ENCODE measurements around the gene PPP6R2. TPM values are rescaled to one million over a fixed set of nuclear protein-coding genes. Genes with fewer than 3 reads are reported as not detected.

Gene PPP6R2
- polyA plus RNA-seq, 1 donor = 35.5 TPM

- DNase-seq (ENCODE audit: low read depth) = no peak
These were observed 124.2 kb downstream of the PPP6R2 start for GRCh38 chr22:50467341-50467740.

GRCh38 chr22:50467773-50468440 lies 124.8 kb downstream of the PPP6R2 start:
- DNase-seq (ENCODE audit: low read depth) = no peak

GRCh38 chr22:50468626-50469025 lies 125.5 kb downstream of the PPP6R2 start:
- no peak for DNase-seq (ENCODE audit: low read depth)

GRCh38 chr22:50469377-50470305 lies 126.5 kb downstream of the PPP6R2 start:
- no peak for DNase-seq (ENCODE audit: low read depth)

- DNase-seq (ENCODE audit: low read depth) = no peak
These were observed 127.4 kb downstream of the PPP6R2 start for GRCh38 chr22:50470491-50470890.

- no peak for DNase-seq (ENCODE audit: low read depth)
These were observed 128.2 kb downstream of the PPP6R2 start for GRCh38 chr22:50471197-50471847.

GRCh38 chr22:50471962-50472361 lies 128.8 kb downstream of the PPP6R2 start:
- no peak for DNase-seq (ENCODE audit: low read depth)

GRCh38 chr22:50473088-50473487 lies 130.0 kb downstream of the PPP6R2 start:
- no peak for DNase-seq (ENCODE audit: low read depth)

GRCh38 chr22:50473855-50474671 lies 130.9 kb downstream of the PPP6R2 start:
- no peak for DNase-seq (ENCODE audit: low read depth)

GRCh38 chr22:50474710-50475651 lies 131.9 kb downstream of the PPP6R2 start, which contains the start of gene SBF1:
TSS of gene SBF1 (minus strand) at chr22:50475035. CDS start at chr22:50474840, 195 bp downstream.
- peak; percentile 82 for DNase-seq (ENCODE audit: low read depth)

- no peak for DNase-seq (ENCODE audit: low read depth)
These were observed 132.5 kb downstream of the PPP6R2 start for GRCh38 chr22:50475652-50476002.

- DNase-seq (ENCODE audit: low read depth) = no peak
These were observed 133.7 kb downstream of the PPP6R2 start for GRCh38 chr22:50476868-50477267.

- DNase-seq (ENCODE audit: low read depth) = no peak
These were observed 134.8 kb downstream of the PPP6R2 start for GRCh38 chr22:50477923-50478322.

- DNase-seq (ENCODE audit: low read depth) = no peak
These were observed 136.6 kb downstream of the PPP6R2 start for GRCh38 chr22:50479721-50480120.

GRCh38 chr22:50481045-50481439 lies 137.9 kb downstream of the PPP6R2 start:
- no peak for DNase-seq (ENCODE audit: low read depth)

GRCh38 chr22:50481440-50482106 lies 138.4 kb downstream of the PPP6R2 start, which contains the start of gene ADM2:
TSS of gene ADM2 (plus strand) at chr22:50481543. CDS start at chr22:50481848, 305 bp downstream.
- no peak for DNase-seq (ENCODE audit: low read depth)

- DNase-seq (ENCODE audit: low read depth) = no peak
These were observed 139.3 kb downstream of the PPP6R2 start for GRCh38 chr22:50482107-50483074.

- no peak for DNase-seq (ENCODE audit: low read depth)
These were observed 140.0 kb downstream of the PPP6R2 start for GRCh38 chr22:50483106-50483505.

All from forelimb muscle (tissue), 1 donor.